Fibroblast of villous mesenchyme (primary cell): ENCODE results near the gene ZNF555. TPM values are rescaled to one million over a fixed set of nuclear protein-coding genes. Genes with fewer than 3 reads are reported as not detected.
"Not testable (repeated sequence)": the region's sequence is repeated elsewhere in the genome, so short reads cannot be mapped to it uniquely, and the experiment has no call there.

Experiments used
- DNase-seq: peaks from one replicate; pipeline ENCODE4 v3.0.0-alpha.2; 2010; ENCODE audit warnings: low read depth
- H3K4me3 ChIP-seq: 2 replicates; pipeline ENCODE4 v1.5.1; 2011; ENCODE audit warnings: low read depth, mild to moderate bottlenecking, low read length
- CTCF ChIP-seq: IDR thresholded peaks from 2 replicates; pipeline ENCODE4 v1.5.1; 2012; ENCODE audit warnings: low read depth, mild to moderate bottlenecking, low read length; ENCODE audit not compliant: insufficient read depth
- total RNA-seq: library from RNA; depleted of rRNA; stranded (reverse); fragments of >200 nt; gene quantifications from 2 replicates; pipeline ENCODE4 v1.2.3, GENCODE V29; 2012

Gene ZNF555
- total RNA-seq, 1 donor: 6.0 TPM

GRCh38 chr19:2896694-2897093, 55.4 kb downstream of the ZNF555 start:
- no peak overlapping the region for H3K4me3 ChIP-seq
- TF ChIP-seq CTCF: no peak
- no peak for DNase-seq

DNA sequence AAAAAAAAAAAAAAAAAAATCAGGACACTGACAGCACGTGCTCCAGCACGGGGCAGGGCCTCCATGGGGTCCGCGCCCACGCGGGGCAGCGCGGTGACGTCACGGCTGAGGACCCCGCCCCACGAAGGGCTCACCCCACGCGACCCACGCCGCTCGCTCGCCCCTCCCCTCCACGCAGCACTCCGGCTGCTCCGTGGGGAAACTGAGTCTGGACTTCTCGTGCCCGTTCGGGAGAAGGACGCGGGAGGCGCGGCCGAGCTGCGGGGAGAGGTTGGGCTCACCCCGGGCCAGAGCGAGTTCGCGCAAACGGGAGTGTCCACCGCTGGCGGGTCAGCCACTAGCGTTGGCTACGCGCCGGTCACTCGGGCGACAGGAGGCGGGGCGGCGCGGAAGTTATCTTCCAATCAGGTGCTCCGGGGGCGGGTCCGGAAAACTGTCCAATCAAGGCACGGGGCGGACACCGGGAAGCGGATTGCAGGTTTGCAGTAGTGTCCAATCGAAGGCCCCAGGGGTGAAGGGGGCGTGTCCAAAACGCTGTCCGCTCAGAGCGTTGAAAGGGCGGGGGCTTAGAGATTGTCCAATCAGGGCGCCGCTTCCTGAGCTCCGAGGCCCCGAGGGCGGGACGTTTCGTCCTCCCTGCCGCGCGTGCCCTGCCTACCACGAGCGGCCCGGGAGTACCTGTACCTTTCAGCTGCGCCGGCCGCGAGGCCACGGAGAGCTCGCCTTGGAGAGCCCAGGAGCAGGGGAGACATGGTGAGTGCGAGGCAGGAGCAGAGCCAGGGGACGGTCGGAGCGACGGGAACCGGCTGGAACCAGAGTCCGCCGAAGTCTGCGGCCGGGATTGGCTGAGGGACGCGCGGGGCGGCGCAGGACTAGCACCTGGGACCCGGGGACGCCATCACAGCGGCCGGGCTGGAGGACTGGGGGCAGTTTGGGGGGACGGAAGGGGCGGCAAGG, 59.3 kb downstream of the ZNF555 start, which contains the start of gene ZNF57:
Gene ZNF57 (plus strand): TSS at position 633 of the 957 bp plus-strand sequence. CDS start 118 bp downstream, at position 751.
- peak; percentile 99 for DNase-seq
- no peak for TF ChIP-seq CTCF
- peak within 1 kb of the TSS; percentile 92 for H3K4me3 ChIP-seq

DNA sequence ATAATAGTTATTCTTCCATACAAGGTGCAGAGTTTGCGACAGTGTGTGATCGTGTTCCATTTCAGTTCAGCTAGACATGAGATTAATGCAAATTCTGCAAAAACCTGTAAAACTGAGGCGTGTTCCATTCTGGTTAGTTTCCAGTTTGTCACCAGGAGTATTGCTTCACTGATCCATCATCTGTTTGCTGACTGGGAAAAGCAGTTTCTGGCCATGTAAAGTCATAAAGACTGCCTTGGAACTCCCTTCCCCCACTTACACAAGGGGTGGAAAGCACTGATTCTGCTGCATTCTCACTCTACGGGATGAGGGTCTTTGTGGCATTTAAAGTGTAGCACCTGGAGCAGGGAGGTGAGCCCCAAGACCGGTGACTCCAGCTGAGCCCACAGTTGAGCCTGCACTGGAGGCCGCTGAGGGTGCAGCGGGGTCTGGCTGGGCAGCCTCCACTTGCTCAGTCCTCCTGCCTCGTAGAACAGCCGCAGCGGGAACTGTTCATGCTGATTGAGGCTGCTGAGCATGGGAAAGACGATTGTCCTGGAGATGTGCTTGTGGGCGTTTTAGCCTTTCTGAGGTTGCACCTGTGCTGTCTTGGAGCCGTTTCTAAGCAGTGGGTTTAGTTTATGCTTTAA, 61.4 kb downstream of the ZNF555 start:
- no peak overlapping the region for H3K4me3 ChIP-seq
- peak; percentile 9 for DNase-seq
- TF ChIP-seq CTCF: no peak

DNA sequence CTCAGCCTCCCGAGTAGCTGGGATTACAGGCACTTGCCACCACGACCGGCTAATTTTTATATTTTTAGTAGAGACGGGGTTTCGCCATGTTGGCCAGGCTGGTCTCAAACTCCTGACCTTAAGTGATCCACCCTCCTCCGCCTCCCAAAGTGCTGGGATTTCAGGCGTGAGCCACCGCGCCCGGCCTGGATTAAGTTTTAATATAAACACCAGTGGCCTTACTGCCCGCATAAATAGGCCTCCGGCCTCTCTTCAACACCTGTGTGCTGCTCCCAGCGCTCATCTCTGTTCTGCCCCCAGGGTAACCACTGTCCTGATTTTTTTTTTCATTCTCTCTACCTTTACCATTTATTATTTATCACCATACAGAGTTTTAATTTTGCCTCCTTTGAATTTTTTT, 62.1 kb downstream of the ZNF555 start:
- DNase-seq, H3K4me3 ChIP-seq: not testable (repeated sequence)

GRCh38 chr19:2905918-2906519, 64.7 kb downstream of the ZNF555 start:
- no peak for DNase-seq
- H3K4me3 ChIP-seq: no peak overlapping the region
- no peak for TF ChIP-seq CTCF

- no peak for DNase-seq
- no peak overlapping the region for H3K4me3 ChIP-seq
- no peak for TF ChIP-seq CTCF
Measured at GRCh38 chr19:2906631-2907195, 65.4 kb downstream of the ZNF555 start.

Other genes with a start within 250 kb of the ZNF555 start
- gene GNG7, start 138.8 kb upstream of the ZNF555 start, total RNA-seq: under 0.01 TPM in 1 of 2 replicates, not detected in the other
- gene DIRAS1, start 120.1 kb upstream of the ZNF555 start, total RNA-seq: under 0.01 and 0.32 TPM in 2 replicates
- gene SLC39A3, start 101.5 kb upstream of the ZNF555 start, total RNA-seq: 25.9 and 37.0 TPM in 2 replicates
- 44.5 and 50.9 TPM in 2 replicates for gene SGTA, start 58.2 kb upstream of the ZNF555 start, total RNA-seq
- 65.7 and 72.5 TPM in 2 replicates for gene THOP1, start 56.0 kb upstream of the ZNF555 start, total RNA-seq
- 3.2 and 3.5 TPM in 2 replicates for gene ZNF554, start 21.6 kb upstream of the ZNF555 start, total RNA-seq
- gene ZNF556, start 25.9 kb downstream of the ZNF555 start, total RNA-seq: 0.32 and 0.86 TPM in 2 replicates
- gene ZNF57, start 59.5 kb downstream of the ZNF555 start, total RNA-seq: 3.9 and 6.0 TPM in 2 replicates
- gene ZNF77, start 103.5 kb downstream of the ZNF555 start, total RNA-seq: 3.0 and 4.8 TPM in 2 replicates
- gene TLE6, start 136.1 kb downstream of the ZNF555 start, total RNA-seq: 0.97 and 1.7 TPM in 2 replicates
- gene TLE2, start 187.8 kb downstream of the ZNF555 start, total RNA-seq: 0.32 and 1.7 TPM in 2 replicates
- gene TLE5, start 221.0 kb downstream of the ZNF555 start, total RNA-seq: 289 and 301 TPM in 2 replicates